NCI-H748 treated with DMSO at 0.1 percent for 48 hours (cell line): ENCODE data around the gene CD1E.
"Not testable (repeated sequence)": the region's sequence is repeated elsewhere in the genome, so short reads cannot be mapped to it uniquely, and the experiment has no call there.

Source experiments
- DNase-seq: peaks from one replicate; lab custom pipeline; 2025; lab: John Stamatoyannopoulos, UW

CD1E gene

GRCh38 chr1:158353303-158354075, at the start of gene CD1E:
TSS of gene CD1E (plus strand) at chr1:158353894. CDS start at chr1:158353989, 95 bp downstream.
- no peak for DNase-seq

- no peak for DNase-seq
Measured at GRCh38 chr1:158310623-158311022, 43.1 kb upstream of the CD1E start.

GRCh38 chr1:158311066-158311465, 42.6 kb upstream of the CD1E start:
- DNase-seq, result no peak

GRCh38 chr1:158323866-158324265, 29.8 kb upstream of the CD1E start:
- no peak for DNase-seq

GRCh38 chr1:158324395-158324794, 29.3 kb upstream of the CD1E start:
- DNase-seq, result no peak

- no peak for DNase-seq
Measured at GRCh38 chr1:158327481-158327880, 26.2 kb upstream of the CD1E start.

- DNase-seq, result no peak
Measured at GRCh38 chr1:158328426-158328825, 25.3 kb upstream of the CD1E start.

- no peak for DNase-seq
Measured at GRCh38 chr1:158329300-158329699, 24.4 kb upstream of the CD1E start.

GRCh38 chr1:158329733-158330132, 24.0 kb upstream of the CD1E start:
- no peak for DNase-seq

- no peak for DNase-seq
Measured at GRCh38 chr1:158330391-158331105, 23.1 kb upstream of the CD1E start.

GRCh38 chr1:158331106-158331425, 22.6 kb upstream of the CD1E start:
- no peak for DNase-seq

- no peak for DNase-seq
Measured at GRCh38 chr1:158331481-158332150, 22.1 kb upstream of the CD1E start, which contains the start of gene CD1B. TSS of gene CD1B (minus strand) at chr1:158331531. CDS start at chr1:158331423, 108 bp downstream.

- DNase-seq, result no peak
Measured at GRCh38 chr1:158333405-158334155, 20.1 kb upstream of the CD1E start.

GRCh38 chr1:158334526-158335212, 19.0 kb upstream of the CD1E start:
- DNase-seq, result no peak

- no peak for DNase-seq
Measured at GRCh38 chr1:158335213-158335532, 18.5 kb upstream of the CD1E start.

- DNase-seq, result not testable (repeated sequence)
Measured at GRCh38 chr1:158336413-158336812, 17.3 kb upstream of the CD1E start.

GRCh38 chr1:158348946-158349345, 4.7 kb upstream of the CD1E start:
- DNase-seq, result not testable (repeated sequence)

GRCh38 chr1:158354255-158354654, 561 bp downstream of the CD1E start:
- DNase-seq, result no peak

GRCh38 chr1:158355773-158356285, 2.1 kb downstream of the CD1E start:
- no peak for DNase-seq

- no peak for DNase-seq
Measured at GRCh38 chr1:158356616-158357015, 2.9 kb downstream of the CD1E start.

- DNase-seq, result no peak
Measured at GRCh38 chr1:158357441-158357840, 3.7 kb downstream of the CD1E start.

- no peak for DNase-seq
Measured at GRCh38 chr1:158362482-158362881, 8.8 kb downstream of the CD1E start.
